Activated naive CD8-positive, alpha-beta T cell treated with anti-CD3 and anti-CD28 coated beads for 36 hours (primary cell): Measurements from ENCODE around the gene DAAM1. TPM values are rescaled to one million over a fixed set of nuclear protein-coding genes. Genes with fewer than 3 reads are reported as not detected.

Experiments used
- DNase-seq: peaks from one replicate; pipeline ENCODE4 v3.0.0; 2021
- H3K27ac Mint-ChIP-seq: one replicate; pipeline ENCODE4 v1.8.0; 2022; ENCODE audit warnings: mild to moderate bottlenecking, moderate library complexity, mixed read lengths
- H3K27me3 Mint-ChIP-seq: one replicate; pipeline ENCODE4 v1.8.0; 2022; ENCODE audit warnings: mild to moderate bottlenecking, mixed read lengths
- H3K36me3 Mint-ChIP-seq: one replicate; pipeline ENCODE4 v1.8.0; 2021; ENCODE audit warnings: mild to moderate bottlenecking, mixed read lengths
- H3K4me1 Mint-ChIP-seq: one replicate; pipeline ENCODE4 v1.8.0; 2021; ENCODE audit warnings: mixed read lengths
- H3K4me3 Mint-ChIP-seq: one replicate; pipeline ENCODE4 v1.8.0; 2022; ENCODE audit warnings: mild to moderate bottlenecking, moderate library complexity, mixed read lengths
- H3K9me3 Mint-ChIP-seq: one replicate; pipeline ENCODE4 v1.8.0; 2022; ENCODE audit warnings: mixed read lengths
- total RNA-seq, 2 experiments: library from RNA; stranded (reverse); gene quantifications; one replicate each; pipeline ENCODE4 v1.2.3, GENCODE V29; 2021

Gene DAAM1
- total RNA-seq, 2 experiments from 2014 or later = 9.2 to 10.5 TPM

DNA sequence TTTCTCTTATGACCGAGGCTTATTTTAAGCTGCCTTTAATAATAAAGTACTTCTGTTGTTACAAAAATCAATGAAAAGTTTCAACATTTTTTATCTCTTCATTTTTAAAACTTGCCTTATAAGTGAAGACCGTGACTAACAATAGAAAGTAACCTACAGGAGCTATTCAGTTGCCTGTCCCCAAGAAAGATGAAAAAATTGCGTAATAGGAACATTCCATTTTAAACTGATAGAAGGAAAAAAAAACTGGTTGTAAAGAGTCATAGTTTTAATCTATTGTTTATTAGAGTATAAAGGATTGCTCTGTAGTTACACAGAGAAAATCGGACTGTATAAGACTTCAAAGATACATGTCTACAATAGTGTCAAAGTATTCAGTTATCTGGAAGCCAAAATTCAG, 83.3 kb downstream of the DAAM1 start:
- no peak for DNase-seq
- H3K9me3 Mint-ChIP-seq = no peaks in the 10 kb centered on the region
- H3K4me1 Mint-ChIP-seq = peaks cover 25% of the 10 kb centered on the region
- no peak overlapping the region for H3K4me3 Mint-ChIP-seq
- no peaks in the 10 kb centered on the region for H3K27me3 Mint-ChIP-seq
- no peak overlapping the region for H3K27ac Mint-ChIP-seq
- peaks cover 7% of the 10 kb centered on the region for H3K36me3 Mint-ChIP-seq

DNA sequence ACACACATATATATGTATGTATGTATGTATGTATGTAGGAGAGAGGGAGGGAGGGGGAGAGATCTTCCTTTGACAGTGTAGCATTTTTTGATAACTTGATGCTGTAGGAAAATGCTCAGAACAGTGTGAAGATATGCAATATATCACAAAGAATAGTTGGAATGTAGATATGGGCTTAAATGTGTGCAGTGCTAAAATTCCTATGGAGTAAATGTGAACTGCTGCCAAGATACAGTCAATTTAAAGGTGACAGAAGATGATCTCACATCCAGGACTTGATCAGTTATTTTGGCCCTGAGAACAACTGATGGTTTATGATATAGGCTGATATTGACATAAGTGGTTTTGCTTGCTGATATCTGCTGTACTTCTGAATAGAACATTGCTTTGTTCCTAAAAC, 84.2 kb downstream of the DAAM1 start:
- no peak overlapping the region for H3K4me3 Mint-ChIP-seq
- H3K36me3 Mint-ChIP-seq = peaks cover 7% of the 10 kb centered on the region
- H3K9me3 Mint-ChIP-seq = no peaks in the 10 kb centered on the region
- no peaks in the 10 kb centered on the region for H3K27me3 Mint-ChIP-seq
- H3K4me1 Mint-ChIP-seq = peaks cover 22% of the 10 kb centered on the region
- DNase-seq = no peak
- H3K27ac Mint-ChIP-seq = no peak overlapping the region

DNA sequence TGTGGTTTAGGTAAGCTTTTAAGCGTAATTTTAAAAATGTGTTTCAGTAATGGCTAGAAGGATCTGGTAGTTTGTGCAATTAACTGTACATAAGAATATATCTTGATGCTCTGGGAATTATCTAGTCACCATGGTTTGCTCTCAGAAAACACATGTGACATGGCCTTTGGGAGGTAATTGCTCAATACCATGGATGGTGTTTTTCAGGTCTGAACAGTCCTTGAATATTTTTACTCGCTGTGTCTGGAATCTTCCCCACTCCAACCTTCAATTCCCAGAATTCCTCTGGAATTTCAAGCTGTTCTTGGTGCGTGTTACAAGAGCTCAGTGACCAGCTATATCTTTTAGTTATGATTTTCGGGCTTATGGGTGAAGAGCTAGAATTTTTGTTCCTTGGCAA, 85.3 kb downstream of the DAAM1 start:
- no peak overlapping the region for H3K4me3 Mint-ChIP-seq
- peaks cover 22% of the 10 kb centered on the region for H3K4me1 Mint-ChIP-seq
- peaks cover 2% of the 10 kb centered on the region for H3K36me3 Mint-ChIP-seq
- DNase-seq = no peak
- no peaks in the 10 kb centered on the region for H3K9me3 Mint-ChIP-seq
- H3K27ac Mint-ChIP-seq = no peak overlapping the region
- no peaks in the 10 kb centered on the region for H3K27me3 Mint-ChIP-seq

DNA sequence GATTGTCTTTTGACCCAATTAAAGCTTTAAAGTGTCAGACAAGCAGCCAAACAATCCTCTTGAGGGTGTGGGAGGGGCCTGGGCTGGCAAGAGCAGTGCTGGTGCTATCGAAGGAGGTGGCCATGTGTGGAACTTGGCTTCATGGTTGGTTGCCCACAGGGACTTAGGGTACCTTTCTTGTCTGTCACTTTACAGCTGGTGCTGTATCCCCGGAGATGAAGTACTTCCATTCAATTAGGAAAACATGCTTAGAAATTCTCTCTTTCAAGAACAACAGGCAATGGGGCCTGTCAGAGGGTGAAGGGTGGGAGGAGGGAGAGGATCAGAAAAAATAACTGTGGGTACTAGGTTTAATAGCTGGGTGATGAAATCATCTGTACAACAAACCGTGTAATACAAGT, 86.5 kb downstream of the DAAM1 start:
- H3K4me1 Mint-ChIP-seq = peaks cover 22% of the 10 kb centered on the region
- H3K9me3 Mint-ChIP-seq = no peaks in the 10 kb centered on the region
- peak overlapping the region; percentile 63 for H3K27ac Mint-ChIP-seq
- H3K4me3 Mint-ChIP-seq = no peak overlapping the region
- DNase-seq = no peak
- no peaks in the 10 kb centered on the region for H3K27me3 Mint-ChIP-seq
- peaks cover 5% of the 10 kb centered on the region for H3K36me3 Mint-ChIP-seq

DNA sequence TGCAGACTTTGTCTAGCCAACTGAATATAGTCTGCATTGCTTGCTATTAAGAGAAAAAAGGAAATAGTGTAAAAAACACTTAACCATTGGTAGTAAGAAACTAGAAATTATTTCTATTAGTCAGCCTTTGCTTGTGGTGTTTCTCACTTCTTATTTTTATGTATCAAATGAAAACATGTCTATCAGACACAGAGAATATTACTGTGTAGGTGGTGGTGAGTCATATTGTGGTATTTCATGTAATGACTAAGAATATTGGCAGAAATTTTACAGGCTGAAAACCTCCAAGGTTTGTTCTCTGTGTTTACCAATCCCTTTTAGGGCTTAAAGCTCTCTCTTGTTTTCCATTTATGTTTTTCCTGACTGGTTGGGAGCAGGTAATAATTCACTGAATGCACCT, 87.2 kb downstream of the DAAM1 start:
- peaks cover 8% of the 10 kb centered on the region for H3K36me3 Mint-ChIP-seq
- H3K4me1 Mint-ChIP-seq = peaks cover 22% of the 10 kb centered on the region
- peak overlapping the region; percentile 16 for H3K27ac Mint-ChIP-seq
- H3K27me3 Mint-ChIP-seq = no peaks in the 10 kb centered on the region
- no peak overlapping the region for H3K4me3 Mint-ChIP-seq
- H3K9me3 Mint-ChIP-seq = no peaks in the 10 kb centered on the region
- DNase-seq = no peak

DNA sequence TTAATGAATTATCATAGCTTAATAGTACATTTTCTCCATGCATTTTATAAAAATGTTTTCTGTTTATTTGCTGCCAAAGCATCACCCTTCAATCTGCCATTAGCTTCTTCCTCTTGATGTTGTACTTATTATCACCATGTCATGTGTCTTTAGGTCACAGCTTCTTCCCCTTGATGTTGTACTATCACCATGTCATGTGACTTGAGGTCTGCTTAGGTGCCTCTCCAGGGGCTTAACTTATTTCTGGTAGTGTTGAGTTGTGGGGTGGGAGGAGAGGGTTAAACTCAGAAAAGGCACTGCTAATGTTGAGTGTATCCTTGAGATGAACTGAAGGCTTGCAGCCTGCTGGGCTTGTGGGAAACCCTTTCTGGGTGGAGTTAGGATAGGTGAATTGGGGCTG, 87.8 kb downstream of the DAAM1 start:
- no peaks in the 10 kb centered on the region for H3K9me3 Mint-ChIP-seq
- no peak overlapping the region for H3K27ac Mint-ChIP-seq
- no peaks in the 10 kb centered on the region for H3K27me3 Mint-ChIP-seq
- H3K4me3 Mint-ChIP-seq = no peak overlapping the region
- peaks cover 22% of the 10 kb centered on the region for H3K4me1 Mint-ChIP-seq
- DNase-seq = no peak
- H3K36me3 Mint-ChIP-seq = peaks cover 10% of the 10 kb centered on the region

DNA sequence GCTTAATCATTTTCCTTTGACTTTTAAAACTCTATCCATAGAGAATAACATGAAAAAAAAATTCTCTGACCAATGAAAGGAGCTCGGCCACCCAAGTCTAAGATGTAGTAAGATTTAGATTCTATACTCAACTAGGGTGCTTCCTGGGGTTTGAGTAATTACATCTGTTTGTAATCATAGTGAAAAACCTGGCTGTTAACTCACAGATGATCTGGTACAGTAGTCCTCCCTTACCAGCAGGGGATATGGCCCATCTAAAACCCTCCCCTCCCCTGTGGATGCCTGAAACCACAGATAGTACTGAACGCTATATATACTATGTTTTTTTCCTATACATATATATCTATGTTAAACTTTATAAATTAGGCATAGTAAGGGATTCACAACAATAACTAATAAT, 89.2 kb downstream of the DAAM1 start:
- Mint-ChIP-seq H3K4me1 (peaks cover 22% of the 10 kb centered on the region), H3K4me3 (no peak overlapping the region), H3K9me3 (no peaks in the 10 kb centered on the region), H3K36me3 (peaks cover 14% of the 10 kb centered on the region), H3K27ac (no peak overlapping the region), H3K27me3 (no peaks in the 10 kb centered on the region)
- no peak for DNase-seq

DNA sequence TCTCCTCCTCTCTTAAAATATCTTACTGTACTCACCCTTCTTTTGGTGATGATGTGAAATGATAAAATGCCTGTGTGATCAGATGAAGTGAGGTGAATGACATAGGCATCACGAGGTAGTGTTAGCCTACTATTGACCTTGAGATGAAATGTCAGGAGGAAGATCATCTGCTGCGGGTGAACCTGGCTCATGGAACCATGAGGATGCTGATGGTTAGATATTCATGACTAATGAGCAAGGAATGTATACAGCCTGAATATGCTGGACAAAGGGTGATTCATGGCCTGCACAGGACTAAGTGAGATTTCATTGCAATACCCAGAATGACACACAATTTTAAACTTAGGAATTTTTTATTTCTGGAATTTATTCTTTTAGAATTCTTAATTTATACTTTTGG, 89.6 kb downstream of the DAAM1 start:
- DNase-seq = no peak
- Mint-ChIP-seq H3K4me1 (peaks cover 22% of the 10 kb centered on the region), H3K4me3 (no peak overlapping the region), H3K27ac (no peak overlapping the region), H3K9me3 (no peaks in the 10 kb centered on the region), H3K36me3 (peaks cover 14% of the 10 kb centered on the region), H3K27me3 (no peaks in the 10 kb centered on the region)

DNA sequence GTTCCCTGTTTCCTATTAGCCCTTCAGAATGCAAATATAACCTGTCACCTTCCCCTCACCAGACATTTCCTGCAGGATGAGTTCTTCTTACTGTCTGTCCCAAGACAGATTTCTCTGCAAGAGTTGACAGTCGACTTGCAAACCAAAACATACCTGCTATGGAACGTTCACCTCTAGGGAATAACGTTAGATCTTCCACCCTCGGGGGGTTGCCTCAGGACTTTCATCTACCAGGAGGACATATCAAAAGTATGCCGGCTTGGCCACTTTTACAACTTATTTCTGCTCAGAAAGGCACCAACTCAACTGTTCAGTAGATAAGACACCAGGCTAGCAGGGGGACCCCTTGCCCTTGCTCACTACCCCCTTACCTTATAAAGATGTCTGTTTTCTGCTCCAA, 92.5 kb downstream of the DAAM1 start:
- Mint-ChIP-seq H3K9me3 (peaks cover 15% of the 10 kb centered on the region), H3K36me3 (peaks cover 27% of the 10 kb centered on the region)

DNA sequence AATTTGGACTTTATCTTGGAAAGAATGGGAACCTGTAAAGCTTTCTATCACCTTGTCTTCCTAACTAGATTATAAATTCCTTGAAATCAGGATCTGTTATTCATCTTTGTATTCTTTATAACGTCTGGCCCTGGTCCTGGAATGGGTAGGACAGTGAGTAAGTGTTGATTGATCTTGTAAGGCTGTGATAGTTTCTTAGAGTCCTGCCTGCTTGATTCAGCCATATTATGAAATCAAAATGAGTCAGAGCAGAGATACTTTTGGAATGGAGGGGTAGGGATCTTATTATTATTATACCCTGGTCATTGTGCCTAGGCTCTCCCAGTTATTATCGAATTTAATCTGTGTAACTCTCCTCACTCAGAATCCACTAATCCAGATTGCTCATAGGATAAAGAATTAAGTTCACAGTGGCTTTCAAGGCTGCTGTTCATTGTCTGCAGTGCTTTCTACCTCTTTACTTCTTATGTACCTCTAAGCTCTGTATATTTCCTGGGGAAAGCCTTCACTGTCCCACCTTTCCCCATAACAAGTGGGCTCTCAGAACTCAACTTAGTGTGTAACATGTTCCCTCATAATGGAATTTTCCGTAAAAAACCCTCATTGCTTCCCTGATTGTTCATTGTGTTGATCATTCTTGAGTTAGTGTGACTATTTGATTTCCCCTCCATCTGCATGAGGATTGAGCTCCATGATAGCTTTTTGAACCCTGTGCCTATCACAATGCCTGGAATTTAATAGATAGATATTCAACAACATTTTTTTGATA, 93.3 kb downstream of the DAAM1 start:
- DNase-seq = no peak
- Mint-ChIP-seq H3K27ac (no peak overlapping the region), H3K27me3 (no peaks in the 10 kb centered on the region), H3K4me1 (no peaks in the 10 kb centered on the region), H3K9me3 (peaks cover 15% of the 10 kb centered on the region), H3K4me3 (no peak overlapping the region), H3K36me3 (peaks cover 27% of the 10 kb centered on the region)

More for the DNA sequence above, 92.5 kb downstream of the DAAM1 start:
- Mint-ChIP-seq H3K27ac (no peak overlapping the region), H3K4me3 (no peak overlapping the region), H3K4me1 (peaks cover 7% of the 10 kb centered on the region), H3K27me3 (no peaks in the 10 kb centered on the region)
- DNase-seq = no peak

DNA sequence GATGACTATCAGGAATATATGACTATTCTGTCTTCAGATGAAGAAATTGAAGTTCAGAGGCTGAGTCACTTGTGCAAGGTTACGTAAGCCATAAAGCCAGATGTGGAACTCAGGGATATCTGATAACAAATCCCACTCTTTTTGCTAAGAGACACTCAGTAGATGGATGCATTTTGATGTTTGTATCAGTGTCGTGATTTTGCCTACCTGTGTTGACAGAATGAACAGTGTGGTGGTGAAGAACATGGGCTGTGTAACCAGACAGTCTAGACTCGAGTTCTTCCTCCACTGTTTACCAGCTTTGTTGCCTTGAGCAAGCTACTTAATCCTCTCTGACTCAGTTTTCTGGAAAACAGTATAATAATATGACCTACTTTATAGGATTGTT, 93.9 kb downstream of the DAAM1 start:
- Mint-ChIP-seq H3K9me3 (peaks cover 17% of the 10 kb centered on the region), H3K27ac (no peak overlapping the region), H3K4me3 (no peak overlapping the region), H3K4me1 (no peaks in the 10 kb centered on the region), H3K36me3 (peaks cover 27% of the 10 kb centered on the region), H3K27me3 (no peaks in the 10 kb centered on the region)
- no peak for DNase-seq

DNA sequence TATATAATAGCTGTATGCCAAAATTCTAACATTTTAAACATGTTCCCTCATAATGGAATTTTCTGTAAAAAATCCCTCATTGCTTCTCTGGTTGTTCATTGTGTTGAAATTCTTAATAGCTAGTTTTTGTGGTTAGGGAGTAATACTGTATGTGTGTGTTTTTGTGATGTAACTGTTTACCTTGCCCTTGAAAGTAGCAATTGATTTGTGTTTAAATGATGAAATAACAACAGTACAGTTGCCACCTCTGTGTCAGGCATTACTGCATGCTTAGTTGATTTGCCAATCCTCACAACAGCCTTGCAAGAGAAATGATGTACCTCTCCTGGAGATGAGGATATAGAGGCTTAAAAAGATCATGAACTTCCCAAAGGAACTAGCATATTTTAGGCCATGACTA, 94.9 kb downstream of the DAAM1 start:
- peaks cover 29% of the 10 kb centered on the region for H3K36me3 Mint-ChIP-seq
- DNase-seq = no peak
- H3K27me3 Mint-ChIP-seq = no peaks in the 10 kb centered on the region
- H3K9me3 Mint-ChIP-seq = peaks cover 18% of the 10 kb centered on the region
- H3K4me3 Mint-ChIP-seq = no peak overlapping the region
- H3K4me1 Mint-ChIP-seq = no peaks in the 10 kb centered on the region
- no peak overlapping the region for H3K27ac Mint-ChIP-seq

DNA sequence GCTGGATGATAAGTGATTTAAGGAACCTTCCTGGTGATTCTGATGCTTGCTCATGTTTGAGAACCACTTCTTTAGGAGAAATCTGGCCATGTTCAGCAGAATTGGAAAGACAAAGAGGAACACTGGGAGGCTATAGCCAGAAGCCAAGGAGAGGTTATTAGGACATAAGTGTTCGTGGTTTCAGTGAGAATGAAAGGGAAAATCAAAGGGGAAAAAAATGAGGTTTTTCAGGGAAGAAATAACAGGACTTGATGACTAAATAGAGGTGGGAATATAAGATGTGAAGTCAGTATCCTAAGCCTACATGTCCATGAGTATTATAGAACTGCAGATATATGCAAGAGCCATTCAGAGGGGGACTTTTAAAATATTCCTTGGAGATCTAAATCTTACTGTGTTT, 95.6 kb downstream of the DAAM1 start:
- peaks cover 28% of the 10 kb centered on the region for H3K36me3 Mint-ChIP-seq

DNA sequence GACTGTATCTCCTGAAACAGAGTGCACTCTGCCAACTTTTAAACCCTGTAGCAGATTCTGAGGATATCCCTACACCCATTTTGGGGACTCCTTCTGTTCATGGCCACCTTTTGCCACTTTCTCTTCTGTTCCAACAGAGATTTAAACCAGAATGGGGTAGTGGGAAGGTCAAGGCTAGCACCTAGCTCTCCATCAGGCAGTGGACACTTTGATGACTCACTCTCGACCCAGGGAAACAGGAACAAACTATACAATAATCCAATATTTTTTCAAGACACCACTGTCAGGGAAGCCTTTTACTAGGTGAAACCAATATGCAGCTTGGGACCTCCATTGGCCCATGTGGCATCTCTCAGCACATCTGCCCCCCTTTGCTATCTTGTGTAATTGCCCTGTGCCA, 103.6 kb downstream of the DAAM1 start:
- no peak for DNase-seq
- Mint-ChIP-seq H3K4me1 (peaks cover 6% of the 10 kb centered on the region), H3K36me3 (peaks cover 29% of the 10 kb centered on the region), H3K27me3 (no peaks in the 10 kb centered on the region), H3K9me3 (peaks cover 6% of the 10 kb centered on the region), H3K27ac (no peak overlapping the region), H3K4me3 (no peak overlapping the region)

More for the DNA sequence above, 95.6 kb downstream of the DAAM1 start:
- no peak for DNase-seq
- H3K27ac Mint-ChIP-seq = no peak overlapping the region
- H3K4me1 Mint-ChIP-seq = no peaks in the 10 kb centered on the region
- H3K9me3 Mint-ChIP-seq = peaks cover 21% of the 10 kb centered on the region
- no peaks in the 10 kb centered on the region for H3K27me3 Mint-ChIP-seq
- H3K4me3 Mint-ChIP-seq = no peak overlapping the region

DNA sequence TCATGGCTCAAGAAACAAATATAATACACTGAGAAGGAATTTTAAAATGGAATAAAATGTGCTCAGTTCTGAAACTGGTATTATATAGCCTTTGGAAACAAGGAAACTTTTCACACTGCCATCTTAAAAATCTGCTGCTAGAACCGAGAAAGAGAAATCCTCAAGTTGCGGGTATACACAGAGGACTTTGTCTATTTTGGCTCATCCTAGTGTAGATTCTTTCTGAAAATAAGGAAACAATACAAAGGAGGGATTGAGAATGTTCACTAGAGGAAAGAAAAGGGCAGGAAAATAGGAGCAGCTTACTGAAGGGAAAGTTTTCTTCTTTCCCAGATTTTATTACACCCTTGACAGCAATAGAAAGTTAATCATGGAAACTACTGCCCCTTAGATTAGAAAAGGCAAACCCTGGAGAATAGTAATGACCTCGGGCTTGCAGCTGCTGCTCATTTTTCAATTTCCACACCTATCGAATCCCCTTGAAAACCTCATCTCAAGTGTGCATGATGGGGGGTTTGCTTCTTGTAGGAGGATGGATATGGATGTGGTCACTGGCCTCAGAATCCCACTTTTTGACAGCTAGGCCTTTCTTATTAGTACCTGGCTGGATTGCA, 104.6 kb downstream of the DAAM1 start:
- peaks cover 29% of the 10 kb centered on the region for H3K36me3 Mint-ChIP-seq
- DNase-seq = no peak
- H3K27ac Mint-ChIP-seq = no peak overlapping the region
- H3K27me3 Mint-ChIP-seq = no peaks in the 10 kb centered on the region
- H3K9me3 Mint-ChIP-seq = peaks cover 4% of the 10 kb centered on the region
- peaks cover 11% of the 10 kb centered on the region for H3K4me1 Mint-ChIP-seq
- H3K4me3 Mint-ChIP-seq = no peak overlapping the region
